ENCODE results near the gene WNT3A. TPM values are rescaled to one million over a fixed set of nuclear protein-coding genes. Genes with fewer than 3 reads are reported as not detected.

WNT3A gene
- total and polyA plus RNA-seq, 4 donors, result 0.06 TPM; not detected in 3

DNA sequence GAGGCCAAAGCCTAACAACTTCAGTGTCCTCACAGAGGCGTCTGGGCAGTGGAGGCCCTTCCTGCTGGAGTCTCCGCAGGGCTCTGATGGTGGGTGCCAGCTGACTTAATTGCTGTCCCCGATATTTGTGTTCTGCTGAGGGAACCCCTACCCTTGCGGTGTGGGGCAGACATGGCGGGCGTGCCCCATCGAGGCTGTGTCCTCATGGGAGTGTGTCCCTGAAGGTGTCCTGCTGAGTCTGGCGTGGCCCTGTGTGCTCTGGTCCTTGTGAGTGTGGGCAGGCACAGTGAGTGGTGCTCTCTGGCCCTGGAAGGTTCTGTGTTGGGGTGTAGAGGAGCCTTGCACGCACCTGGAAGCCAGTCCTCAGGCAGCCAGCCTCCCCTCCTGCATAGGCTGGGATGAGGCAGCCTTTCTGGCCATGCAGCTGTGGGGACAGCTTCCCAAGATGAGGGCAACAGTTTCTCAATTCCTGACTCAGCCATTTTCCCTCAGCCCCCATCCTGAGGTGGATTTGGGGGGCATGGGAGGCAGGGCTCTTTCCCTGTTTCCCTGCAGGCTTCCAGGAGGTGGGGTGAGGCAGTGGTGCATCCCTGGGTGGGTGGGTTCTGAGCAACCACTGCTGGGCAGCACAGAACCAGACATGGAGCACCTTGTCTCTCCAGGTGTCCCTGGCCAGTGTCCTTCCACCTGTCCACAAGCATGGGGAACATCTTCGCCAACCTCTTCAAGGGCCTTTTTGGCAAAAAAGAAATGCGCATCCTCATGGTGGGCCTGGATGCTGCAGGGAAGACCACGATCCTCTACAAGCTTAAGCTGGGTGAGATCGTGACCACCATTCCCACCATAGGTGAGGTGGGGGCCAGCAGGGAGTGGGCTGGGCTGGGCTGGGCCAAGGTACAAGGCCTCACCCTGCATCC lies 89.9 kb downstream of the WNT3A start:
- Histone ChIP-seq H3K4me1 (ENCODE audit: control insufficient read depth, insufficient read depth, low read length) (peaks cover 3% of the 10 kb centered on the region), H3K27ac (ENCODE audit: low read depth, low read length) (no peak overlapping the region), H3K4me3 (ENCODE audit: low read depth, low read length) (no peak overlapping the region), H3K36me3 (ENCODE audit: control insufficient read depth, insufficient read depth, low read length) (peaks cover 65% of the 10 kb centered on the region), H3K27me3 (ENCODE audit: control insufficient read depth, insufficient read depth, low read length) (no peaks in the 10 kb centered on the region), H3K9me3 (ENCODE audit: control insufficient read depth, insufficient read depth, low read length) (peaks cover 10% of the 10 kb centered on the region)
- 97% methylated on average over 10 of the region's 13 CpGs for WGBS (ENCODE audit: insufficient coverage)
- DNase-seq (ENCODE audit: low read depth in 4 of 6, low spot score in 6 of 6), result no peak

DNA sequence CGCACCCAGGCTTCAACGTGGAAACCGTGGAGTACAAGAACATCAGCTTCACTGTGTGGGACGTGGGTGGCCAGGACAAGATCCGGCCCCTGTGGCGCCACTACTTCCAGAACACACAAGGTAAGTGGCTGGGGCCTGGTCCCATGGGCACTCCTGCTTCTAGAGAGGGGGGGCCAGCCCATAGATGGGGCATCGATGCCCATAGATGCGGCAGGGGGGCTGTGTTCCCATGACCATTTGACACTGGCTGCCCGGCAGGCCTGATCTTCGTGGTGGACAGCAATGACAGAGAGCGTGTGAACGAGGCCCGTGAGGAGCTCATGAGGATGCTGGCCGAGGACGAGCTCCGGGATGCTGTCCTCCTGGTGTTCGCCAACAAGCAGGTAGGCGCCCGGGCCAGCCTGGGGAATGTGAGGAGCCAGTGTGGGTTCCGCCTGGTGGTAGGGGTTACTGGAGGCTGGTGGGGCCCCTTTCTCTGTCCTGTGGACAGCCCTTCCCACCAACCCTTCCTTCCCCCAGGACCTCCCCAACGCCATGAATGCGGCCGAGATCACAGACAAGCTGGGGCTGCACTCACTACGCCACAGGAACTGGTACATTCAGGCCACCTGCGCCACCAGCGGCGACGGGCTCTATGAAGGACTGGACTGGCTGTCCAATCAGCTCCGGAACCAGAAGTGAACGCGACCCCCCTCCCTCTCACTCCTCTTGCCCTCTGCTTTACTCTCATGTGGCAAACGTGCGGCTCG lies 90.7 kb downstream of the WNT3A start:
- Histone ChIP-seq H3K27me3 (ENCODE audit: control insufficient read depth, insufficient read depth, low read length) (no peaks in the 10 kb centered on the region), H3K9me3 (ENCODE audit: control insufficient read depth, insufficient read depth, low read length) (peaks cover 10% of the 10 kb centered on the region), H3K27ac (ENCODE audit: low read depth, low read length) (no peak overlapping the region), H3K4me3 (ENCODE audit: low read depth, low read length) (no peak overlapping the region), H3K4me1 (ENCODE audit: control insufficient read depth, insufficient read depth, low read length) (peaks cover 12% of the 10 kb centered on the region), H3K36me3 (ENCODE audit: control insufficient read depth, insufficient read depth, low read length) (peaks cover 69% of the 10 kb centered on the region)
- DNase-seq (ENCODE audit: low read depth in 4 of 6, low spot score in 6 of 6), result no peak
- WGBS (ENCODE audit: insufficient coverage), result 94% methylated on average over 27 of the region's 34 CpGs

DNA sequence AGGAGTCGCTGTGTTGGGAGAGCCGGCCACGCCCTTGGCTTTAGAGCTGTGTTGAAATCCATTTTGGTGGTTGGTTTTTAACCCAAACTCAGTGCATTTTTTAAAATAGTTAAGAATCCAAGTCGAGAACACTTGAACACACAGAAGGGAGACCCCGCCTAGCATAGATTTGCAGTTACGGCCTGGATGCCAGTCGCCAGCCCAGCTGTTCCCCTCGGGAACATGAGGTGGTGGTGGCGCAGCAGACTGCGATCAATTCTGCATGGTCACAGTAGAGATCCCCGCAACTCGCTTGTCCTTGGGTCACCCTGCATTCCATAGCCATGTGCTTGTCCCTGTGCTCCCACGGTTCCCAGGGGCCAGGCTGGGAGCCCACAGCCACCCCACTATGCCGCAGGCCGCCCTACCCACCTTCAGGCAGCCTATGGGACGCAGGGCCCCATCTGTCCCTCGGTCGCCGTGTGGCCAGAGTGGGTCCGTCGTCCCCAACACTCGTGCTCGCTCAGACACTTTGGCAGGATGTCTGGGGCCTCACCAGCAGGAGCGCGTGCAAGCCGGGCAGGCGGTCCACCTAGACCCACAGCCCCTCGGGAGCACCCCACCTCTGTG lies 91.6 kb downstream of the WNT3A start:
- Histone ChIP-seq H3K4me3 (ENCODE audit: low read depth, low read length) (no peak overlapping the region), H3K4me1 (ENCODE audit: control insufficient read depth, insufficient read depth, low read length) (peaks cover 15% of the 10 kb centered on the region), H3K27me3 (ENCODE audit: control insufficient read depth, insufficient read depth, low read length) (no peaks in the 10 kb centered on the region), H3K27ac (ENCODE audit: low read depth, low read length) (no peak overlapping the region), H3K36me3 (ENCODE audit: control insufficient read depth, insufficient read depth, low read length) (peaks cover 65% of the 10 kb centered on the region), H3K9me3 (ENCODE audit: control insufficient read depth, insufficient read depth, low read length) (peaks cover 10% of the 10 kb centered on the region)
- no peak for DNase-seq (ENCODE audit: low read depth in 4 of 6, low spot score in 6 of 6)
- WGBS (ENCODE audit: insufficient coverage), result 95% methylated on average over 27 of the region's 28 CpGs

DNA sequence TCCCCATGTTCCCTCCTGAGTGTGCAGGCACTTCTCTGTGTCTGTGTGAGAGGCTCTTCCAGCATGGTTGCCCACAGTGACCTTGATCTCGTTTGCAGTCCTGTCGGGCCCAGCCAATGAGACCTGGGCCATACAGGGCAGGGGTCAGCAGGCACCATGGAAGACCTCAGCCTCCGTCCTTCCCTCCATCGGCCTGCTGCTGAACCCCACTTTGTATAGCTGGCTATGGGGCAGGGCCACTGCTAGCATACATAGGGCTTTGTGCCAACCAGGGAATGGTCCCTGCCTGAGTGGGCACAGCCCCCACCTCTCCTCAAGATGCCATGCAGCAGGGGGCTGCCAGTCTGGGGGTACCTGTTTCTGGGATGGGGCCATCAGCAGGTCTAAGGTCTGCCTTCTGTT lies 92.5 kb downstream of the WNT3A start:
- no peaks in the 10 kb centered on the region for H3K27me3 ChIP-seq (ENCODE audit: control insufficient read depth, insufficient read depth, low read length)
- peaks cover 23% of the 10 kb centered on the region for H3K4me1 ChIP-seq (ENCODE audit: control insufficient read depth, insufficient read depth, low read length)
- WGBS (ENCODE audit: insufficient coverage), result 91% methylated on average over 4 of the region's 4 CpGs
- H3K27ac ChIP-seq (ENCODE audit: low read depth, low read length), result no peak overlapping the region
- H3K4me3 ChIP-seq (ENCODE audit: low read depth, low read length), result no peak overlapping the region
- H3K36me3 ChIP-seq (ENCODE audit: control insufficient read depth, insufficient read depth, low read length), result peaks cover 61% of the 10 kb centered on the region
- H3K9me3 ChIP-seq (ENCODE audit: control insufficient read depth, insufficient read depth, low read length), result peaks cover 6% of the 10 kb centered on the region
- no peak for DNase-seq (ENCODE audit: low read depth in 4 of 6, low spot score in 6 of 6)

DNA sequence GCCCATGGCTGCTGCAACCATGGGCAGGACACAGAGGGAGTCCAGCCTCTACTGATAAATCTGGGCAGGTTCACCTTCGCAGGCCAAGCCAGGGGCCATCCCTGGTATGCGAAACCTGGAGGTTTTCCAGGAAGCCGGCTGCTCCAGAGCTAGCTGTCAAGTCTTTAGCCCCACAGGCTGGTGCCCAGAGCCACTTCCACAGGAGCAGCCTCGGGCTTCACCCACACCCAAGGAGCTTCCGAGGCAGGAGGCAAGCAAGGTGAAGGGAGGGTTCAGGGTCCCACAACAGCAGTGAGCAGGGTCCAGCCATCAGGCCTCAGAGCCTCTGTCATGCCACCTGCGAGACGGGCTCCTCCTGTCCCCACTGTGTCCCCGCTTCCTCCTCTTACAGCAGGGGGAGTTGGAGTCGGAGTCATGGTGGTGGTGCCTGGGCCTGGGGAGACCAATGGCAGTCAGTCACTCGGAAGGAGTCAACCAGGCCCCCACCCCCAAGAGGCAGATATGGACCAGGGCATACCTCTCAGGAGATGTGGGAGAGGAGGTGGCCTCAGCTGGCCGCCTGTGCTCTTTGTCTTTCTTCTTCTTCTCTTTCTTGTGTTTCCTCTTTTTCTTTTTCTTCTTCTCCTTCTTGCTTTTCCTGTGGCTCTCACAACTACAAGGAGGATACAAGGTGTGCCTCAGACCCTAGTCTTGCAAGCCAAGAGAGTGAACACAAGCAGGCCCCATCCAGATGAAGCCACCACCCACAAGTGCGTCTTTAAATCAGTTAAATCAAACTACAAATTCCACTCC lies 94.2 kb downstream of the WNT3A start:
- H3K27ac ChIP-seq (ENCODE audit: low read depth, low read length), result no peak overlapping the region
- peaks cover 73% of the 10 kb centered on the region for H3K36me3 ChIP-seq (ENCODE audit: control insufficient read depth, insufficient read depth, low read length)
- H3K4me3 ChIP-seq (ENCODE audit: low read depth, low read length), result no peak overlapping the region
- no peaks in the 10 kb centered on the region for H3K27me3 ChIP-seq (ENCODE audit: control insufficient read depth, insufficient read depth, low read length)
- no peak for DNase-seq (ENCODE audit: low read depth in 4 of 6, low spot score in 6 of 6)
- WGBS (ENCODE audit: insufficient coverage), result 85% methylated on average over 8 of the region's 12 CpGs
- no peaks in the 10 kb centered on the region for H3K9me3 ChIP-seq (ENCODE audit: control insufficient read depth, insufficient read depth, low read length)
- H3K4me1 ChIP-seq (ENCODE audit: control insufficient read depth, insufficient read depth, low read length), result peaks cover 23% of the 10 kb centered on the region

DNA sequence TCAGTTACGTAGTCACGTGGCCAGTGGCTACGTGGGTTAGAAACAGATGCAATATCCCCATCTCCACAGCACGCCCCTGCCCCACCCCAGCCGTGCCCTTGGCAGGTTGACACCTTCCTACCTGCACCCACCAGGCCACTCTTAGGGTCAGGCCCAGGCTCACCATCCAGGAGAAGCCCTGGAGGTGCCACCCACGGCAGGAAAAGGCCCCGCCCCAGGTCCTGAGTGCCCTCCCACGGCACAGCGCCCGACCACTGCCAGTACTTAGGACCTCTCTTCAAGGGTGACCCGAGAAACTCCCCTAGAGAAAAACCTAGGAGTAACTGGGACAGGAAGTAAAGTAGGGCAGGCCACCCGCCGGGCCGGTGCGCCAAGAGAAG lies 94.8 kb downstream of the WNT3A start:
- Histone ChIP-seq H3K9me3 (ENCODE audit: control insufficient read depth, insufficient read depth, low read length) (no peaks in the 10 kb centered on the region), H3K36me3 (ENCODE audit: control insufficient read depth, insufficient read depth, low read length) (peaks cover 73% of the 10 kb centered on the region), H3K4me3 (ENCODE audit: low read depth, low read length) (peak overlapping the region; percentile 71), H3K27me3 (ENCODE audit: control insufficient read depth, insufficient read depth, low read length) (no peaks in the 10 kb centered on the region), H3K4me1 (ENCODE audit: control insufficient read depth, insufficient read depth, low read length) (peaks cover 23% of the 10 kb centered on the region), H3K27ac (ENCODE audit: low read depth, low read length) (no peak overlapping the region)
- WGBS (ENCODE audit: insufficient coverage), result 70% methylated on average over 10 of the region's 15 CpGs
- DNase-seq (ENCODE audit: low read depth in 4 of 6, low spot score in 6 of 6), result no peak

DNA sequence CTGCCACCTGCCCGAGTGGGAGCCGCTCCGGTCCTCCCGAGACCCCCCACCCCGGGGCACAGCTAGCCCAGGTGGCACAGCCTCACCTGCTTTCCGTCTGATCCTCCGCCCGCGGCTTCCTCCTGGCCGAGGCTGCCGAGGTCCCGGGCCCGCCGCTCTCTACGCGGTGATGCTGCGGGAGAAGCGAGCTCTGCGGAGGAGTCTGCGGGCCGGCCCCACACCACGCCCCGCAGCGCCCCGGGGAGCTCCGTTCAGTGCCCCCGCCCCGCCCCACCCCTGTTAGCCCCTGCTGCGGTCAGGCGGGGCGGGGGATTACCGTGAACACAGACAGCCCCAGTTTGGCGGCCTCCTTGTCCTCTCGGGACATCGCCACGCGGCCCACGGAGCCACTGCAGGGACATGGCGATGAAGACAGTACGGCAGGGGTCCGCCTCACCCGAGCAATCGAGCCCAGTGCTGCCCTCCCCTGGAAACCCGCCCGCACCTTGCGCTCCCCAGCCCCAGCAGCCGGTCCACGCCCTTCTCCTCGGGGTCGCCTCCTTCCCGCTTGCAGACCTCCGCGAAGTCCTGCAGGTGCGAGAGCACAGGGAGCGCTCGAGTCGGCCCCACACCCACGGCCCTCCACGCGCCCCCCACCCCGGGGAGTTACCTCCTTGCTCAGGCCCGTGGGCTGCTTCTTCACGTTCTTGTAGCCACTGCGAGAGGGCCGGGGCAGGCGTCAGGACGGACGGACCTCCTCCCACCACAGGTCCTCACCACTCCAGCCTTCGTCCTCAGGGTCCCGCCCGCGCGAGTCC lies 95.4 kb downstream of the WNT3A start:
- no peaks in the 10 kb centered on the region for H3K9me3 ChIP-seq (ENCODE audit: control insufficient read depth, insufficient read depth, low read length)
- DNase-seq (ENCODE audit: low read depth in 4 of 6, low spot score in 6 of 6), result peak in 1 of 6 donors; percentile 16
- 5% methylated on average over 68 of the region's 73 CpGs for WGBS (ENCODE audit: insufficient coverage)
- H3K36me3 ChIP-seq (ENCODE audit: control insufficient read depth, insufficient read depth, low read length), result peaks cover 72% of the 10 kb centered on the region
- H3K4me1 ChIP-seq (ENCODE audit: control insufficient read depth, insufficient read depth, low read length), result peaks cover 23% of the 10 kb centered on the region
- no peaks in the 10 kb centered on the region for H3K27me3 ChIP-seq (ENCODE audit: control insufficient read depth, insufficient read depth, low read length)
- peak overlapping the region; percentile 71 for H3K4me3 ChIP-seq (ENCODE audit: low read depth, low read length)
- H3K27ac ChIP-seq (ENCODE audit: low read depth, low read length), result no peak overlapping the region

DNA sequence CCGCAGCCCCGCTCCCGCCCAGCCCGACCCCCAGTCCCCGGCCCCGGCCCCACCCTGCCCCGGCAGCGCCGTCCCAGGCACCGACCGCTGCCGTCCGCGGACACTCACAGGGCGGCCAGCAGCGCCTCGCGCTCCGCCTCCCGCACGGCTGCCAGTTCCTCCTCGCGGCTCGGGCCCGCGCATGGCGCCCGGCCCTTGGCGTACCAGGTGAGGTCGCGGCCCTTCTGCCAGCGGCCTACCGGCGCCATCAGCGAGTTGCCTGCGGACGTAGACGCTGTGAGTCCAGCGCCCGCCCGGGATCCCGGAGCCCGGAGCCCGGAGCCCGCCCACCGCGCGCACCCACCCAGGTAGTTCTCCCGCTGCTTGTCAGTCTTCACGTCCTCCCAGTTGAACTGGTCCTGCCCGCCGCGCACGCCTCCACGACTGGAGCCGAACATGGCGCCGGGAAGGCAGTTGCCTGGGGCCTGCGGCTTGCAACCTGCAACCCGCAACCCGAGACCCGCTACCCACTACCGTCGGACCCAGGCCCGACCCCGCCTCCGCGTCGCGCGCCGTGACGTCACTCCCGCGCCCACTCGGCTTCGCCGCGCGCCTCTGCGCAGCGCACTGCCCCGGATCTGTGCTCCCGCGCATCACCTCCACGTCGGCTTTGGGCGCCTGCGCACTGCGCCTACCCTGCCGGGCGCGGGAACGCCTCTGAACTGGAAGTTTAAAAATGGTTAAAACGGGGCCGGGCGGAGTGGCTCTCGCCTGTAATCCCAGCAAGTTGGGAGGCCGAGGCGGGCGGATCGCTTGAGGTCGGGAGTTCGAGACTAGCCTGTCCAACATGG lies 96.2 kb downstream of the WNT3A start, which contains the start of gene C1orf35:
Gene C1orf35 (minus strand): TSS at position 535 of the 830 bp plus-strand sequence. CDS start 98 bp downstream, at position 437.
- Histone ChIP-seq H3K36me3 (ENCODE audit: control insufficient read depth, insufficient read depth, low read length) (peaks cover 72% of the 10 kb centered on the region), H3K27ac (ENCODE audit: low read depth, low read length) (peak within 1 kb of the TSS; percentile 86), H3K4me3 (ENCODE audit: low read depth, low read length) (peak within 1 kb of the TSS; percentile 71), H3K27me3 (ENCODE audit: control insufficient read depth, insufficient read depth, low read length) (no peaks in the 10 kb centered on the region), H3K9me3 (ENCODE audit: control insufficient read depth, insufficient read depth, low read length) (no peaks in the 10 kb centered on the region), H3K4me1 (ENCODE audit: control insufficient read depth, insufficient read depth, low read length) (peaks cover 29% of the 10 kb centered on the region)
- under 1% methylated on average over 104 of the region's 104 CpGs for WGBS (ENCODE audit: insufficient coverage)
- DNase-seq (ENCODE audit: low read depth in 4 of 6, low spot score in 6 of 6), result peak; percentile 84 to 98 (median 90)

Data from spinal cord (tissue), 10 donors.